WERI-Rb-1 (cell line): ENCODE data around the gene ATP8A2.

Experiments
- DNase-seq: peaks from one replicate; pipeline ENCODE4 v3.0.0-alpha.2; 2020
- H3K27ac ChIP-seq: fragments of 250-450 bp; sonication (Bioruptor Pico); 2 replicates; pipeline ENCODE4 v1.5.1; 2020; ENCODE audit warnings: mild to moderate bottlenecking, moderate library complexity
- H3K27me3 ChIP-seq: fragments of 250-450 bp; sonication (Bioruptor Pico); 2 replicates; pipeline ENCODE4 v1.5.1; 2021; ENCODE audit warnings: mild to moderate bottlenecking, low read depth, moderate library complexity; ENCODE audit not compliant: insufficient read depth, severe bottlenecking
- H3K36me3 ChIP-seq: fragments of 250-450 bp; sonication (Bioruptor Pico); 2 replicates; pipeline ENCODE4 v1.5.1; 2020; ENCODE audit warnings: mild to moderate bottlenecking, moderate library complexity
- H3K4me3 ChIP-seq: 2 replicates; pipeline ENCODE4 v1.5.1; 2011; ENCODE audit warnings: low read depth, mild to moderate bottlenecking, control low read depth, low read length
- H3K9me3 ChIP-seq: fragments of 250-450 bp; sonication (Bioruptor Pico); 2 replicates; pipeline ENCODE4 v1.5.1; 2021; ENCODE audit warnings: mild to moderate bottlenecking, moderate library complexity; ENCODE audit not compliant: severe bottlenecking
- CTCF ChIP-seq: IDR thresholded peaks from 2 replicates; pipeline ENCODE4 v1.5.1; 2011; ENCODE audit warnings: low read depth, mild to moderate bottlenecking, control low read depth, inconsistent platforms, low read length

Gene ATP8A2

GRCh38 chr13:25660996-25661395 is 289.2 kb downstream of the ATP8A2 start:
- no peaks in the 10 kb centered on the region for H3K36me3 ChIP-seq
- H3K27ac ChIP-seq: no peak overlapping the region
- H3K9me3 ChIP-seq: no peaks in the 10 kb centered on the region
- H3K27me3 ChIP-seq: no peaks in the 10 kb centered on the region
- no peak overlapping the region for H3K4me3 ChIP-seq
- no peak for DNase-seq
- no peak for TF ChIP-seq CTCF

- H3K27me3 ChIP-seq: no peaks in the 10 kb centered on the region
- TF ChIP-seq CTCF: no peak
- H3K4me3 ChIP-seq: no peak overlapping the region
- DNase-seq: no peak
- H3K9me3 ChIP-seq: no peaks in the 10 kb centered on the region
- no peak overlapping the region for H3K27ac ChIP-seq
- no peaks in the 10 kb centered on the region for H3K36me3 ChIP-seq
Measured at GRCh38 chr13:25662516-25662915, 290.7 kb downstream of the ATP8A2 start.

- no peaks in the 10 kb centered on the region for H3K27me3 ChIP-seq
- TF ChIP-seq CTCF: no peak
- peaks cover 3% of the 10 kb centered on the region for H3K9me3 ChIP-seq
- DNase-seq: no peak
- H3K36me3 ChIP-seq: no peaks in the 10 kb centered on the region
- no peak overlapping the region for H3K4me3 ChIP-seq
- H3K27ac ChIP-seq: no peak overlapping the region
Measured at GRCh38 chr13:25668345-25668744, 296.6 kb downstream of the ATP8A2 start.

DNA sequence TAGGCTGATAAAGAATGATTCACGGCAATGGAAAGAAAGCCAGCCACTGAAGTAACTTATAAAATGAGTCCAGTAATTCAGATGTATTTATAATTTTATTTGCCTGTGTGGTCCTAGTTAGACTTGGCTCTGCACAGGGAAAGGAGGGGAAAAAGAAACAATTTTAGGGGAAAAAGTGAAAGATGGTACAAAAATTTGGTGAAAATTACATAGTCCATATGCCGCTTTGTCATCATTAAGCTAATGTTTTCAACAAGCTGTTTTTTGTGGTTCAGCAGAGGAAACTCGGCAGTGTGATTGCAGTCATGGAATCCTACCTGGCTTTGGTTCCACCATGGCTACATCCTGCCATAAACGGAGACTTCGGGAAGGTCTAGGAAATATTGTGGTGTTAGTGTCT is 301.9 kb downstream of the ATP8A2 start:
- Histone ChIP-seq H3K27me3 (no peaks in the 10 kb centered on the region), H3K36me3 (no peaks in the 10 kb centered on the region), H3K4me3 (no peak overlapping the region), H3K27ac (no peak overlapping the region), H3K9me3 (no peaks in the 10 kb centered on the region)
- DNase-seq: no peak
- no peak for TF ChIP-seq CTCF

- H3K9me3 ChIP-seq: no peaks in the 10 kb centered on the region
- no peak for TF ChIP-seq CTCF
- H3K4me3 ChIP-seq: no peak overlapping the region
- DNase-seq: no peak
- H3K27me3 ChIP-seq: no peaks in the 10 kb centered on the region
- no peak overlapping the region for H3K27ac ChIP-seq
- H3K36me3 ChIP-seq: no peaks in the 10 kb centered on the region
Measured at GRCh38 chr13:25674371-25674770, 302.6 kb downstream of the ATP8A2 start.

- no peak for TF ChIP-seq CTCF
- Histone ChIP-seq H3K4me3 (no peak overlapping the region), H3K27me3 (no peaks in the 10 kb centered on the region), H3K9me3 (no peaks in the 10 kb centered on the region), H3K27ac (no peak overlapping the region), H3K36me3 (no peaks in the 10 kb centered on the region)
- DNase-seq: no peak
Measured at GRCh38 chr13:25675060-25675459, 303.3 kb downstream of the ATP8A2 start.
